Activated T-helper 9 cell treated with anti-CD3 and anti-CD28 coated beads, Interleukin-2, amount 50 U/mL, for 16 hours (primary cell): Measurements from ENCODE around the gene PLEKHD1.
"Not testable (repeated sequence)": the region's sequence is repeated elsewhere in the genome, so short reads cannot be mapped to it uniquely, and the experiment has no call there.

Experiments used
- DNase-seq: peaks from one replicate; pipeline ENCODE4 v3.0.0-alpha.2; 2020; ENCODE audit warnings: low read depth

PLEKHD1 gene

DNA sequence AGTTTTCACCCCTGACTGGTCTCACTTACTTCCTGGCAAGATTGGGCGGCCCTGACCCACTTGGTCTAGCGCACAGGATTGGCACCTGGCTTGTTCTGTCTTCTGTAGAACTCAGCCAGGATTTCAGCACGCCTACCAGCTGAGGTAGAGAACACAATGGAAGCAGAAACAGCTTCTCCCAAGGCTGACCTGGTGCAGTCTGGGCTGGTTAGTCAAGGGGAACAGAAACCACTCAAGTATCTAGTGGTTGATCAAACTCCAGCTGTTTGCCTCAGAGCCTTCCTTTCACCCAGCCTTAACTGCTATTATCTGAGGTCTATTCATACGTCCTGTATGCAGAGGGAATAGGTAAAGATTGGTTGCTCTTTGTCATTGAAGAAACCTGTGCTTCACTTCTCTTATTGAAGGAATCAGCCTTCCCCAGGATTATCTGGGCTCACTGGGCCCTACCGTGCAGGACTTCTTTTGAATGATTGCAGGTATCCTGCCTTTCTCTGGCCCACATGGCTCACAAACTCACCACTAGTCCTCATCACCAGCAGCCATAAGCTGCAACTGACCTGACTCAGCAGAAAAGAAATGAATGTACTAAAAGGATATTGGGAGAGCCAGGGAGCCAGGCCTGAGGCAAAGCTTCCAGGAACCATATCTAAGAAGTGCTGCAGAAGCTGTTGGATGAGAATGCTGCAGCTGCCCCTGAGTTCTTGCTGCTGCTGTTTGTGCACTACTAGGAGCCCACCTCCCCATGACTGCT lies 2.5 kb upstream of the PLEKHD1 start:
- no peak for DNase-seq

DNA sequence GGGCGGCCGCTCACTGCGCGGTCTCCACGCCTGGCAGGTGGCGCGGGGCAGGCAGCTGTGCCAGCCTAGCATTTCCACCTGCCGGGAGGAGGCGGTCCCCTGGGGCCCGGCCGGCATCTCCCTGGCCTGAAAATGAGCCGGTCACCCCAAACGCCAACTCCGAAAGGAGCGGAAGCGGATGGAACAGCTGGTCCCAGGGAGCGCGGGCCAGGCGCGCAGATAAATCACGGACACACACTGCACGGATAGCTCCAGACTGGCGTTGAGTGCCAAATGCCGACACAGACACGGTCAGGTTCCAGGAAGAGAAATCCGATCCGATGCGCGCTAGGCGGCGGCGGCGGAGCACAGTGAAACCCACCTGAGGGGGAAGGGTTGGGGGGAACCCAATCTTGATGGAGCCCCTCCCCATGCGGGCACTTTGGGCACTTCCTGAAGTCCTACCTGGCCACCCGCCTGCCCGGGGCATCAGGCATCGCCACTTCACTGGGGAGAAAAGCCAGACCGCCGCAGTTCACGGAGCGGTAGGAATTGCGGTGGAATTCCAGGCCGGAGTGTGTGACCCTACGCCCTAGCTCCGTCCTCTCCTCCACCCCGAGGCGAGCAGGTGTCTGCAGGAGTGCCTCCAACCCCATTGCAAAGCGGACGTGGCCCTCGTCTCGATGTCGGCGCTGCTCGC lies 624 bp upstream of the PLEKHD1 start:
- no peak for DNase-seq

DNA sequence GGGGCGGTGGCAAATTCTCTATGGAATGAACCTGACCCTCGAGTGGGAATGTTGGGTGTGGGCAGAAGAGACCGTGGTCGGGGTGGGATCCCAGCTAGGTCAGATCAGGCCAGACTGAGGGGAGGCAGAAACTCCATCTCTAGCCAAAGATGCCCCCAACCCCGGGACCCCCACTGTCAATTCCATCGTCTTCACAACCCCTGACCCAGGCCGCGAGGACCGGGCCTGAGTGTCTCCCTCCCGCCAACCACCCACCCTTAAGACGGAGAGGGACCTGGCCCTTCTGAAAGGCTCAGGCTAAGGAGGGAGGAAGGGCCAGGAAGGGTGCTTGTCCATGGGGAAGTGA lies 760 bp downstream of the PLEKHD1 start:
- no peak for DNase-seq

DNA sequence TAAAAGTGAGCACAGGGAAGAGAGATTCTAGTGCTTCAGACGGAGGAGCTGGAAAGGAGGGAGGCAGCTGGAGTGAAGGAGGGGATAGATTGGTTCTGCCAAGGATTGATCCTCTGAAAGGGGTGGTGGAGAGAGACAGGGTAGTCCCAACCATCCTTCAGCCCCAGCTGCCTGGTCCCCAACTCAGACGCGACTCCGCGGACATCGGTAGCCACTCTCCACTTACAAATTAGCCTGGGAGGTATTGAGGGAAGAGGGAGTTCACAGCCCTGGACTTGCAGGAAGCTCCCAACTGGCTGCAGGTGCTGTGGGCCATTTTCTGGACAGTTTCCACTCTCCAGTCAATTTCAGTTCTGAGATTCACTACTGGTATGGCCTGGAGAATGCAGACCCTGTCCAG lies 1.2 kb downstream of the PLEKHD1 start:
- no peak for DNase-seq

DNA sequence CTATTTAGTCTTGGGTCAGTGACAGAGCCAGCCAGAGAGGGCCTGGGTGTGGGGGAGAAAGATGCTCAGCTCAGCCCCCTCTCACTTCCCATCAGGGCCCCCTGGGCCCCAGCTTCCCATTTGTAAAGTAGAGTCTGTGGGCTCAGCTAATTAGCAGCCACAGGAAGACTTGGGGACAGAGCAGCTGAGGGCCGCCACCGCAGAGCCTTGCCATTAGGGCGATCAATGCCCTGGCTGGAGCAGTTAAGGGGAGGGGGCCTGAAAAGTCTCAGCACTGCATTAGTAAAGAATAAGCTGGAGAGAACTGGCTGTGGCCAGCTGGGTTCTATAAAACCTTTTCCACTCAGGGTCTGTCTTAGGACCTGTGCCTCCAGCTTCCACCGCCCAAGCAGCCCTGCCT lies 2.7 kb downstream of the PLEKHD1 start:
- no peak for DNase-seq

DNA sequence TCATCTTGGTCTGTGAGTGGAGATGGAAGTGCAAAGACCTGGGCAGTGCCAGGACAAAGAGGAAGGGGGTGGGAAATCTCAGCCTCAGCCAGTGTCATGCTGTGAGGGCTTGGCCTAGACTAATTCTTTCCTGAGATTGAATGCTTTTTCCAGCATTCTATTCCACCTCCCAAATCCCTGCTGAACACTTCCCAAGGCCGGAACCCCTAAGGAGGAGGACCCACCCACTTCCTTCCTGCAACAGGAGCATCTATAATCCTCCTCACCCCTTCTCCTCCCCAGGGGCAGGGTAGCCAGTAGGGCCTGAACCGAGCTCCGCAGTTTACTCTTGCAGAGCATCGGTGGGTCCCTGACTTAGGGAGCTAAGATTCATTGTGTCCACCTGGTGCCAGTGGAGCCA lies 3.2 kb downstream of the PLEKHD1 start:
- no peak for DNase-seq

DNA sequence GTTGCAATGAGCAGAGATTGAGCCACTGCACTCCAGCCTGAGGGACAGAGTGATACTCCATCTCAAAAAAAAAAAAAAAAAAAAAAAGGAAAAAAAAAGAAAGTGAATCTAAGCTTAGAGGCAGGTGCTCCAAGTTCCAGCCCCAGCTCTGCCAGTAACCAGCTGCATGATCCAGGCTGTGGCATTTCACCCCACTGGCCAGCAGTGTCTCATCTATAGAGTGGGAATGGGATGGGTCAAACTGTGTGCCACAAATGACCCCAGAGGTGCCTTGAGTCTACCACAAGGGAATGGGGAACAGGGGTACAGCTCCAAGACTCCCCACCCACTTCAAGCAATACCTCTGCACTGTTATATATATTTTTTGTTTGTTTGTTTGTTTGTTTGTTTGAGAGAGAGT lies 5.0 kb downstream of the PLEKHD1 start:
- DNase-seq, result no peak

DNA sequence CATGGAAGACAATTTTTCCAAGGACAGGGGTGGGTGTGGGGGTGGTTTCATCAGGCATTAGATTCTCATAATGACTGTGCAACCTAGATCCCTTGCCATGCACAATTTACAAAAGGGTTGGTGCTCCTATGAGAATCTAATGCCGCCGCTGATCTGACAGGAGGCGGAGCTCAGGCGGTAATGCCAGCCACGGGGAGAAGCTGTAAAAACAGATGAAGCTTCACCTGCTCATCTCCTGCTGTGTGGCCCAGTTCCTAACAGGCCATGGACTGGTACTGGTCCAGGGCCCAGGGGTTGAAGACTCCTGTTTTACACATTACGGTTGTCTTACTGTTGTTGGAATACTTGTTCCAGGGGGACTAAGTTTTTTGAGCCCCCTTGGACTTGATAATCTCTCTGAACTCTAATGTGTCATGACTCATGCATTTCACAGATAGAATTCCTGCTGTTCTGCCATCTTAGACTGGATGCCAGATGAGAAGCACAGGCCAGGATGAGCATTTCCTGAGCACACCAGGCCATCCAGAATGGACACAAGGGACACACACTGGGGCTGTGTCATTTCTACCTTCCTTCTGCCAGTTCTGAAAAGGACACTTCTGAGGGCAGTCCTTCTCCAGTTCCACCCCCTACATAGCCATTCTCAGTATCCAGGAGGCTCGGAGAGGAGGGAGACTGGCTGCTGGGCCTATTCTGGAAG lies 5.8 kb downstream of the PLEKHD1 start:
- DNase-seq, result no peak

DNA sequence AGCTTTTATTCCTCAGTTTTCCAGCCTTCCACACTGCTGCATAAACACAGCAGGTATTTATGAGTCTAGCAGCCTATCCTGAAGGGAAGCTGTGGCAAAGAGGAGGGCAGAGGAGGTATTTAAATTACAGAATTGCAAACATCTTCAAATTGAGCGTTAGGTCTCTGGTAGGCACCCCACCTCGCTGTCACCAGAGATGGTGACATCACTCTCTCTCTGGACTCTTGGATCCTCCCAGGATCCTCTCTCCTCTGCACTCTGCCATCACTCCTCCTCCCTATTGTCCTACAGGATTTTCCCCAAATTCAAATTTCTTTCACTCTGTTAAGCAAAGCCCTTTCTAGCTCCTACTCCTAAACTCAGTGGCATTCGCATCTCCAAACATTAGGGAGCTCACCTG lies 6.7 kb downstream of the PLEKHD1 start:
- DNase-seq, result no peak

DNA sequence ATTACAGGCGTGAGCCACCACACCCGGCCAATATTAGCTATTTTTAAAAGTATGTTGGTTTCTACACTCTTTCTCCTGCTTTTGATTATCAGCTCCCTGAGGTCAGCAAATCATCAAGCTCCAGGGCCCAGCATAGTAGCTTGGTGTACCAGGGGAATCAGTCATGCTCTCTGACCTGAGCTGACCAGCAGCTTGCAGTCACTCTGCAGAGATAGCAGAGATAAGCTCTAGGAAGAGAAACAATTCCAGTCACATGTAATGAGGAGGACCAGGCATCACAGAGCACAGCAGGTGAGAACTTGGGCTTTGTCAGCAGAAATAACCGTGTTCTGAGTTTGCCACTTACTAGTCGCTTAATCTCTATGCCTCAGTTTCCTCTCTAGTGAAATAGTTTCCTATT lies 8.5 kb downstream of the PLEKHD1 start:
- no peak for DNase-seq

DNA sequence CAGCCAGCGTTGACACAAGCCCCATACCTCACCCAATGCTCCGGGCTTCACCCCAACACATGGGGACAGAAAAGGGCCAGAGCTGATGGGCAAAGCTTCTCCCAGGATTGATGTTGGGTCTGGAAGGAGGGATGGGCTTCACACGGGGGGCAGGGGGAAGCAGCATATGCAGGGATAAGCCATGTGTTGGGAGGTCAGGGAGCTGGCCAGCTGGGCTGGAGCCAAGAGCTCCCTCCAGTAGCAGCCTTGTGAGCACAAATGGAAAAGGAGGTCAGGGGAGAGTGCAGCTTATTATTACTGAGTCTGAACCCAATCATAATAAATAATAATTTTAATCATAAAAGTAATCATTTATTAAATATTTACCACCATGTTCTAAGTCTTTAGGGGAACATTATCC lies 9.3 kb downstream of the PLEKHD1 start:
- no peak for DNase-seq

DNA sequence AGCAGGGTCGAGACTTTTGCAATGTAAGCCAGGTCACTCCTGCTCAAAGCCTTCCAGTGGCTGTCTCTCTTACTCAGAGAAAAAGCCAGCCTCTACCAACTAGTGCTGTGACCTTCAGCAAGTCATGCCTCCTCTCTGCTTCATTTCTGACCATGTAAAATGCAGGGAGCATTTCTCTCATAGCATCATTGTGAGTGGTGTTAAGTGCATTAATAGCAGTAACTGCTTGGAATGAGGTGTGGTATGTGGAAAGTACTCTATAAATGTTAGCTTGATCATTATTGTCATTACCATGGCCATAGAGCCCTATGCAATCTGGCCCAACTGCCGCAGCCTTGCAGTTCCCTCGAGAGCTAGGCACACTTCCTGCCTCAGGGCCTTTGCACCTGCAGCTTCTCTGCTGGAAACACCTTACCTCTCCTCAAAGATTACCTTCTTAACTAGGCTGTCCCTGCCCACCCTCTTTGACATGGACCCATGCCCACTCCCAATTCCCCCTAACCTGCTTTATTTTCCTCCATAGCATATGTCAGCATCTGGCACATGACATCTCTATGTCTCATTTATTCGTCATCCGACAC lies 10.9 kb downstream of the PLEKHD1 start:
- no peak for DNase-seq

DNA sequence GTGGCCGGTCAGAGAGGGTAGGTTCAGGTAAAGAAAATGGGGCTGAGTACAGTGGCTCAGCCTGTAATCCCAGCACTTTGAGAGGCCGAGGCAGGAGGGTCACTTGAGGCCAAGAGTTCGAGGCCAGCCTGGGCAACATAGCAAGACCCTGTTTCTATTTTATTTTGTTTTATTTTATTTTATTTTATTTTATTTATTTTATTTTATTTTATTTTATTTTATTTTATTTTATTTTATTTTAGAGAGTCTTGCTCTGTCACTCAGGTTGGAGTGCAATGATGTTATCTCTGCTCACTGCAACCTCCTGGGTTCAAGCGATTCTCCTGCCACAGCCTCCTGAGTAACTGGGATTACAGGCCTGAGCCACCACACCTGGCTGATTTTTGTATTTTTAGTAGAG lies 13.3 kb downstream of the PLEKHD1 start:
- DNase-seq, result not testable (repeated sequence)

DNA sequence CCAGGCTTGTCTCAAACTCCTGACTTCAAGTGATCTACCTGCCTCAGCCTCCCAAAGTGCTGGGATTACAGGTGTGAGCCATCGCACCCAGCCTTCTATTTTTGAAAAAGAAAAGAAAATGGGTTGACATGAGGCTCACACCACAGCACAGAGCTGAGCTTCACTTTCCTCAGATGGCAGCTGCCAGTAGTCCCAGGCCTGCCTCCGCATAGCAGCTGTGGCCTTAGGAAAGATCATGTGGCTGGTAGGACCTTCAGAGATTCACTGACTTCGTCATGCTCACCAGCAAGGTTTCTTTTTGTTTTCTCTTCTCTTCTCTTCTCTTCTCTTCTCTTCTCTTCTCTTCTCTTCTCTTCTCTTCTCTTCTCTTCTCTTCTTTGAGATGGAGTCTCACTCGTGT lies 13.8 kb downstream of the PLEKHD1 start:
- not testable (repeated sequence) for DNase-seq

DNA sequence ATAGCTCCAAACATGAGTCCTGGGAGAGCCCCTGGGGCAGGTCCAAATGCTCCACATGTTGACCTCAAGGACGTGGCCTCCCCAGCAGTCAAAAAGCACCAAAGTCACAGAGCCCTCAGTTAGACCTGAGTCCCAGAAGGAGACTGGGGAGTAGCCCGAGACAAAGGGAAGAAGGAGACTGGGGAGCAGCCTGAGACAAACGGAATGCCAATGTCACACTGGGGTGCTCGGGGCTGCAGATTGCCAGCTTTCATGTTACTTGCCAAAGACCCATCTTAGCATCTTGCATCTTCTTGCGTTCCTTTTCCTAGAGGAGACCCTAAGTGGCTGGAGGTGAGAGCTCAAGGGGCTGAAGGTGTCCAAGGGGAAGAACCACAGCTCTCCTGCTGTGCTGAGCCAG lies 14.9 kb downstream of the PLEKHD1 start:
- no peak for DNase-seq

DNA sequence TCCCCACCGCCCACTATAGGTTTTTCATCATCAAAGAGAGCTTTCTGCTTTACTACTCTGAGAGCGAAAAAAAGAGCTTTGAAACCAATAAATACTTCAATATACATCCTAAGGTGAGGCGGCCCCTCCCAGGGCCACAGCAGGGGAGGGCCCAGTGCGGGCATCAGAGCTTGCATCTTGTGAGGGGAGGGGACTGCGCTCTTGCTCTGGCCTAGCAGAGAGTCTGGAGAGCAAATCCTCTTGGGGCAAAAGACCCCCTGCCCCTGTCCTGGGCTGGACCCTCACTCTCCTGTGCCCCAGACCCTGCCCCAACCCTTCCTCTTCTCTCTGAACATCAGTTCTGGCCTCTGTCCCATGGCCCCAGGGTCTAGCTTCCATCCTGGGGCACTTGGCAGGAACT lies 15.6 kb downstream of the PLEKHD1 start:
- no peak for DNase-seq

DNA sequence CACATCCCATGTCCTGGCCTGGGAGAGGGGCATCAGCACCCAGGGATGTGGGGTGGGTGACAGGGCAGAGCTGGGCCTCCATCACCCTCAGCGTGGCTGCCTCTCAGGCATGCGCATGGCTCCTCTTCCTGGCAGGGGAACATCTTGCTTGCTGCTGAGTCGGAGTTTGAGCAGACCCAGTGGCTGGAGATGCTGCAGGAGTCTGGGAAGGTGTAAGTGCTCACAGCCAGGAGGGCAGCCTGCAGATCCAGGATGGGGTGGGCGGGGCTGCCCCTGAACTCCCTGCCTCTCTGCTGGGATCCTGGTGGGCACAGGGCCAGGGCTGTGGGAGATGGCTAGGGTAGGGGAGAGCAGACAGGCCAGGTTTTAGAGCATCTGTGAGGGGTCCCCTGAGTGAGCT lies 16.2 kb downstream of the PLEKHD1 start:
- DNase-seq, result no peak

DNA sequence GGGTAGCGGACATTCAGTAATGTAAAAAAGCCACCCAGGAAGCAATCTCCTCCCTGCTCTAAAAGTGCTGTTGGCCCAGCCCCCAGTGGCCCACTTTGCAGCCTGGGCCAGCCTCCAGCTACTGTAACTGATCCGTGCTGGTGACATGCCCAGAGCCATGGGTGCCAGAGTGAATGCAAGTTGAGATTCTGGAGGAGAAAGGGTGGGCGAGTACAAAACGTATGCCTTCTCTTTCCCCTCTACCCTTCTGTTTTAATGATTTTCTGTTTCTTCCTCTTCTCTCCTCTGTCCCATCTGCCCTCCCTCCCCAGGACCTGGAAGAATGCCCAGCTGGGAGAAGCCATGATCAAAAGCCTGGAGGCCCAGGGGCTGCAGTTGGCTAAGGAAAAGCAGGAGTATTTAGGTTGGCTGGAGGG lies 16.9 kb downstream of the PLEKHD1 start:
- no peak for DNase-seq

DNA sequence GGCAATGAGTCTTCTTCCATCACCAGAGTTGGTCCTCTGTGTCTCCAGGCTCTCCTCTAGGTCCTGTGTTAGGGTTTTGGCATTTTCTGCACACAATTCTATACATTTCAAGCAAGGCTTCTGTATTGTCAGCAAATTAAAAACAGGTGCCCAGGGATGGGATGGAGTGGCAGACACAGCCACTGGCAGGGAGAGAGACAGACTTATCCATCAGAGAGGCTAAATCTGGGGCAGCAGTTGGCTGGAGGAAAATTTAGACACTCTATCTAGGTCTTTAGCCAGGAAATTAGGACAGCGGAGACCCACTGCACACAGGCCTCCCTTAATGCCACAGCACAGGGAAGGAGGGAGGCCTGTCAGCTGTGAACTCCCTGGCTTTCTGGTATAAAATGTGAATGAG lies 20.2 kb downstream of the PLEKHD1 start:
- no peak for DNase-seq

DNA sequence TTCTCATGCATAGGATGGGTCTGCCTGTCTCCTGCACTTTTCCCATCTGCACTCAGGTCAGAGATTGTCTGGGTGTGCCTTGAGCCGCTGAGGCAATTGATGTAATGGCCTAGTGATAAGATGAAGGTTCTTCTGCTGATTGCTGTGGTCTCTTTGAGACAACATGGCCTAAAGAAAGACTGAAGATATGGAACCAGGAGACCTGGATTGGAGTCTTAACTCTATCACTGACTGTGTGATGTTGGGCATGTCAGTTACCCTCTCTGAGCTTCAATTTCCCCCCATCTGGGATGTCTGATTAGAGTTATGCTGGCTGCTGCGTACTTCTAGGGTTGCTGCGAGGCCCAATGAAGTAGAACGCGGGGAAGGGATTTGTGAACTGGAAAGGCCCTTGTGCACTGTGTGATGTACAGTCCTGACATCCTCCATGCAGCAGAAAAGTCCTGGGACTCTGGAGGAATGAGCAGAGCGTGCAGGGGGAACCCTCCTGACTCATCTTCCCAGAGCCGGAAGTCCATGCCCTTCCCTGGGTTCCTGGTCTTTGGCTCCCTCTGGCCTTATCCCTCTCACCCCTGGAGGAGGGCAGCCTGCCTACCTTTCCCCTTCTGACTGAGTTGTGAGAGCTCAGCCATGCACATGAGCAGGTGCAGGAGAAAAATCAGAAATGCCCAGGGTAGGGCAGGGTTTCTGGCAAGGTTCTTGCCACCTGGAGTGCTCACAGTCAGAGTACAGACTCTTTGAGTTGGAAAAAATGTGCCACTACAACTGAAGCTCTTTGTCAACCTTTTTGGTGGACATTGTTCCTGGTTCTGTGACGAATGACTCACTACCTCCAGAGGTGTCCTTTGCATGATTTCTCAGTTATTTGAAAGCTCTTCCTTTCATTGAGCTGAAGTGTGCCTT lies 21.1 kb downstream of the PLEKHD1 start:
- no peak for DNase-seq

DNA sequence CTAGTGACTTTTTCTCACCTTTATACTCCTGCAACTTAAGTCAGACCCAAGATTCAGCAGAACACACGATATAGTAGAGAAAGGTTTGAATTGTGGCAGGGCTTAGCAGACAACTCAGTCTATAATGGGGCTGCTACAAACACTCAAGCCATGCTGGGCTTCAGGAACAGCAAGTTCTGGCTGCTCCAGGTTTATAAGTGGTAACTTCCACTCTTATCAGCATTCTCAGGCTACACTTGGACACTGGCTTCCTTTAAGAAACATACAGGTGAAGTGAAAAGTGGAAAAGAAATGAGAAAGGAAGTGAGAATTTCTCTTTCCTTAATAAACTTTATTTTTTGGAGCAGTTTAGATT lies 21.7 kb downstream of the PLEKHD1 start:
- DNase-seq, result no peak
